HG03039 (cell line): ENCODE results near the gene WDR90.

Experiments used
- ATAC-seq: cut with Tn5 transposase; IDR thresholded peaks from one replicate; pipeline ENCODE4 v1.9.1; 2021; ENCODE audit warnings: mild to moderate bottlenecking, moderate library complexity; ENCODE audit not compliant: unreplicated experiment

WDR90 gene

GRCh38 chr16:637081-638018 lies 11.8 kb upstream of the WDR90 start:
- no peak for ATAC-seq

GRCh38 chr16:638034-638543 lies 11.1 kb upstream of the WDR90 start:
- ATAC-seq, result no peak

- no peak for ATAC-seq
Measured at GRCh38 chr16:638836-639235, 10.3 kb upstream of the WDR90 start.

- ATAC-seq, result no peak
Measured at GRCh38 chr16:640614-641013, 8.6 kb upstream of the WDR90 start.

- peak; percentile 36 for ATAC-seq
Measured at GRCh38 chr16:641326-642188, 7.6 kb upstream of the WDR90 start, which contains the start of gene MCRIP2. TSS of gene MCRIP2 (plus strand) at chr16:641828. CDS start at chr16:641992, 164 bp downstream.

- ATAC-seq, result peak; percentile 22
Measured at GRCh38 chr16:642189-643049, 6.7 kb upstream of the WDR90 start.

GRCh38 chr16:643050-643368 lies 6.2 kb upstream of the WDR90 start:
- ATAC-seq, result no peak

- no peak for ATAC-seq
Measured at GRCh38 chr16:644556-644955, 4.6 kb upstream of the WDR90 start.

- ATAC-seq, result no peak
Measured at GRCh38 chr16:645852-646678, 3.1 kb upstream of the WDR90 start.

GRCh38 chr16:646679-647172 lies 2.4 kb upstream of the WDR90 start:
- no peak for ATAC-seq

GRCh38 chr16:647173-647902 lies 1.8 kb upstream of the WDR90 start:
- ATAC-seq, result no peak

GRCh38 chr16:648071-648780 lies 939 bp upstream of the WDR90 start:
- ATAC-seq, result no peak

- ATAC-seq, result peak; percentile 4
Measured at GRCh38 chr16:649631-650030, 466 bp downstream of the WDR90 start.

GRCh38 chr16:651844-652243 lies 2.7 kb downstream of the WDR90 start:
- ATAC-seq, result no peak

- no peak for ATAC-seq
Measured at GRCh38 chr16:652454-653305, 3.5 kb downstream of the WDR90 start.

- ATAC-seq, result no peak
Measured at GRCh38 chr16:654034-654433, 4.9 kb downstream of the WDR90 start.

GRCh38 chr16:657487-657886 lies 8.3 kb downstream of the WDR90 start:
- ATAC-seq, result no peak
